Measurements from ENCODE around the gene BTBD8. TPM values are rescaled to one million over a fixed set of nuclear protein-coding genes. Genes with fewer than 3 reads are reported as not detected.
A peak's percentile ranks its signal among the peaks of the same experiment; 100 is the strongest.

BTBD8 gene
- polyA plus RNA-seq, 4 donors, result 6.0 to 7.2 (median 6.5) TPM

DNA sequence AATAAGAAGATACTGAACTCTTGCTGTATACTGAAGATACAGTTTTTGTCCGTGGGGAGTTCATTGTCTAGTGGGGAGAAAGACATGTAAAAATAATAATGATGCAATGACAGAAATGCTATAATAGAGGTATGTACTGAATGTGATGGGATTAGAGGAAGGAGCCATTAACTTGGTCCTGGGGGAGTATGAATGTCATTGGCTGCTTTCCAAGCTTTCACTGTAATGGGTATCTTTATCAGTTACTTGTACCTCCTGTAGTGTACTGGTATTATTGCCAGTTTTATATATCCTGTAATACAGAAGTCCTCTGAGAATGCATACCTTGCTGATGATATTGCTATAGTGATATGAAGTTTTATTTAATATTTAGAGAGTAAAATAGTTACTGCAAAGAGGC is 7.4 kb downstream of the BTBD8 start:
- DNase-seq (ENCODE audit: low read depth in 4 of 4, low spot score in 3 of 4), result no peak

DNA sequence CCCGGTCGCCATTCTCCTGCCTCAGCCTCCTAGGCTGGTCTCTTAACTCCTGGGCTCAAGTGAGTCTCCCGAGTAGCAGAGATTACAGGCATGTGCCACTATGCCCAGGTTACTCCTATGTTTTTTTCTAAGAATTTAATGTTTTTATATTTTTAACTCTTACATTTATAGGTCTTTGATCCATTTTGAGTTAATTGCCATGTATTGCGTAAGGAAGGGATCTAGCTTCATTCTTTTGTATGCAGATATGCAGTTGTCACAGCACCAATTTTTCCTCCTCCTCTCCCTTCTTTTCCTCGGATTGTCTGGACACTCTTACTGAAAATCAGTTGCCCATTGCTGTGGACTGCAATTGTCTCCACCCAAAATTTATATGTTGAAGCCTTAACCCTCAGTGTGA is 11.5 kb downstream of the BTBD8 start:
- DNase-seq (ENCODE audit: low read depth in 4 of 4, low spot score in 3 of 4), result no peak

DNA sequence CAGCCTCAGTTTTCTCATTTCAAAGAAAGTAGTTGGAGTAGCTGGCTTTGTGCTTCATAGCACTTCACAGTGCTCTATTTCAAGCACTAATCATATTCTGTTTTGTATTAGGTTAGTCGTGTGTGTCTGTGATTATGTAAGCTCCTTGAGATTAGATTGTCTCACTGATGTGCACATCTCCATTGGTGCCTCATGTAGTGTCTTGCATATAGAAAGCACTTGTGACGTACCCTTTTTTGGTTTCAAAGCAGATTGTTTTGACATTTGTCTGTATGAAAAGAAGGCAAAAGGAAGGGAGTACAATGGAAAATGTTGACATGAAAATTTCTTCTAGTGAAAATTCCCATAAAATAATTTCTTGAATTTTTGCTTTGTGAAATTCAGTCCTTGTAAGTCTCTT is 13.9 kb downstream of the BTBD8 start:
- DNase-seq (ENCODE audit: low read depth in 4 of 4, low spot score in 3 of 4), result no peak

DNA sequence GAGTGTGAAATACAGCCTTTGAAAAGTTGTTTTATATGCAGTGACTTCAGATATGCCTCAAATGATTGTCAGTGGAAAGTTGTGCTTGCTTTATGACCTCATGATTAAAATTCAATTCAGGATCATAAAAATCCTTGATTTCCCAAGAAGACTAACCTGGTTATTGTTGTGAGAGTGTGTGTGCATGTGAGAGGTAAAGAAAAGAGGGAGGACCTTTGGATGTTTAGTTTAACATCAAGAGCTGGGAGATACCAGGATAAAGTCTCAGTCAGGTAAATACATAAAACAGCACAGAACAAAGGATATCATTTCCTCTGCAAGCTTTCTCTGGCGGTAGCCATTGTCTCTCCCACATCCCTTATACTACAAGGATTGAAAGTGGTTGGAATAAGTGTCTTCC is 14.4 kb downstream of the BTBD8 start:
- no peak for DNase-seq (ENCODE audit: low read depth in 4 of 4, low spot score in 3 of 4)

- no peak for DNase-seq (ENCODE audit: low read depth in 4 of 4, low spot score in 3 of 4)
Measured at GRCh38 chr1:92095874-92096273, 15.7 kb downstream of the BTBD8 start.

- no peak for DNase-seq (ENCODE audit: low read depth in 4 of 4, low spot score in 3 of 4)
Measured at GRCh38 chr1:92096317-92096716, 16.2 kb downstream of the BTBD8 start.

- DNase-seq (ENCODE audit: low read depth in 4 of 4, low spot score in 3 of 4), result no peak
Measured at GRCh38 chr1:92105546-92106081, 25.5 kb downstream of the BTBD8 start.

DNA sequence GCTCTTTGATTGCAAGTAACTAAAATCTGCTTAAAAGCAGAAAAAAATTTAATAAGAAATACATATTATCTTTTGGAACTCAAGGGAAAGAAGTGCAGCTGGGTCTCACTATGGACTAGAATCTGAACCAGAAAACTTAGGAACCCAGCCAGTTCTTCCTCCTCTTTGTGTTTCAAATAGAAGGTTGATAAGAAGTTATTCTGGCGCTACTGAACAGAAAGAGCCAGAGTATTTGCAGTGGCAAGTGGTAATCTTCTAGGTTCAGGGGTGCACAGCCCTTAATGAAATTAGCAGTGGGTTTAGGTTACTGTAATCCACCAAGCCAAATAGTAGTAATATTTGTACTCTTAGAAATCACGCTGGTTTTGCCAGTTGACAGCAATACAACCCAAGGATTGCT is 28.5 kb downstream of the BTBD8 start:
- DNase-seq (ENCODE audit: low read depth in 4 of 4, low spot score in 3 of 4), result no peak

- no peak for DNase-seq (ENCODE audit: low read depth in 4 of 4, low spot score in 3 of 4)
Measured at GRCh38 chr1:92117526-92117925, 37.4 kb downstream of the BTBD8 start.

DNA sequence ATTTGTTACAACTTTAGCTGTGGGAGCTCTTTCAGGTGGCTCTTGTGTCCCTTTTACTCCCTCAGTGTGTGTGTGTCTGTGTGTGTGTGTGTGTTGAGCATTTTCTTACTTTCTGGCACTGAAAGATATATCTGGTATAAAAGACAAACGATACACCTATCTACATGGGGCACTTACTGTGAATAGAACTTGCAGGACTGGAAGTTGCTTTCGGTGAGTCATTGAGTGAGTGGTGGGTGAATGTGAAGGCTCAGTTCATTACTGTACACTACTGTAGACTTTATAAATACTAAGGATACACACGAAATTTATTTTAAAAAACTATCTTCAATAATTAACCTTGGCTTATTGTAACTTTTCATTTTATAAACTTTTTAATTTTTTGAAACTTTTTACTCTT is 38.7 kb downstream of the BTBD8 start:
- no peak for DNase-seq (ENCODE audit: low read depth in 4 of 4, low spot score in 3 of 4)

DNA sequence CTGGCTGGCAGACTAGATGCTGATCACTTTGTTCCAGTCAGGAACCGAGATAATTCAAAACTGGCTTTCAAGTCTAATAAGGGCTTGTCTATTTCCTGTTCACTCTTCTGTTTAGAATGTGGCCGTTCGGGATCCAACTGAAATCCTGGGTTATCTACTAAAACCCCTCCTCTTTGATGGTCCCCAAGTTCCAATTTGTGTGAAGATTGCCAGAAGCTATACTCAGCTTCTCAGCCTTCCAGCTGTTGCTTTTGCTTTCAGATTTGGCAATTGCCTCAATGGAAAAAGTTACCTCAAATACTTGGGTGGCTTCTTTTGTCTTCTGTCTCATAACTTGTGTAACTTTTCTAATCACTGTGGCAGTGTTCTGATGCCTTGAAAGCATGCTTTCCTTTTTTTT is 43.7 kb downstream of the BTBD8 start:
- DNase-seq (ENCODE audit: low read depth in 4 of 4, low spot score in 3 of 4), result no peak

GRCh38 chr1:92125204-92125603 is 45.1 kb downstream of the BTBD8 start:
- no peak for DNase-seq (ENCODE audit: low read depth in 4 of 4, low spot score in 3 of 4)

DNA sequence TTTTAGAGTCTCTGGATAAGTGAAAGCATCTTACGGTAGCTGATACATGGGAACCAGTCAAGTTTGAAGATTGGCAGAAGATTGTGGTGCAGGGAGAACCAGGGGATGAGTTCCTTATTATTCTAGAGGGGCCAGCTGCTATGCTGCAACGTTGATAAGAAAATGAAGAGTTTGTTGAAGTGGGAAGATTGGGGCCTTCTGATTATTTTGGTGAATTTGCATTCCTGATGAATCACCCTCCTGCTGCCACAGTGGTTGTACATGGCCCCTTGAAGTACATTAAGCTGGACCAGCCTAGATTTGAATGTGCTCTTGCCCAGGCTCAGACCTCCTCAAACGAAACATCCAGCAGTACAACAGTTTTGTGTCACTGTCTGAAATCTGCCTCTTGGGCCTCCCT is 45.9 kb downstream of the BTBD8 start:
- DNase-seq (ENCODE audit: low read depth in 4 of 4, low spot score in 3 of 4), result no peak

DNA sequence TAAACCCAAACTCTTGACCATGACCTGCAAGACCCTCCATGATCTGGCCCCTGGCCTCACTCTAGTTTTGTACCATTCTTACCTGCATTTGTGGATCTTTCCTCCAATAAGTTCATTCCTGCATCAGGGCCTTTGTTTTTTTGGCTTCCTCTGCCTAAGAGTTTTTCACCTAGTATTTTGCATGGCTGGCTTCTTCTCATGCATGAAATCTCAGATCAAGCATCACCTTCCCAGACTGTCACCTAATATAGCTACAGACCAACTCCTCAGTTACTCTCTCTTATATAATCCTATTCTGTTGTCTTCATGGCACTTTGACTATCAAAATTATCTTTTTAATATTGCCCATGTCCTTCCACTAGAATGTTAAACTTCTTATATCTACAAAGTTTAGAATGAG is 54.2 kb downstream of the BTBD8 start:
- DNase-seq (ENCODE audit: low read depth in 4 of 4, low spot score in 3 of 4), result peak in 2 of 4 donors; percentile 1 to 4

DNA sequence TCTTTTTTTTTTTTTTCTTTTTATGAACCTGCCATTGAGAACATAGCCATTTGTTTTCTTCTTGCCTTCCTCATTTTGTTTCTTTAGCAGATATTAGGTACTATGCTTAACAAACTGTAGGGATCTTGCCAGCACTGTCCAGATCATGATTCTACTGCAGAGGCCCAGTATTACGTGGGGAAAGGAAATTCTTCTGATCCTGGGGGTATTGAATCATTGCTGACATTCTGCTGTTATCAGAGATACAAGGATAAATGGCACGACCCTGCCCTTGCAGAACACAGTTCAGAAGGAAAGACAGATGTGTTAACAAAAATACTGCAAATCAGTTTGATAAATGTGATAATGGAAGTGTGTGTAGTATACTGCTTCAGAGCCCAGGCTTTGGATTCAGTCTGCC is 56.2 kb downstream of the BTBD8 start:
- DNase-seq (ENCODE audit: low read depth in 4 of 4, low spot score in 3 of 4), result no peak

DNA sequence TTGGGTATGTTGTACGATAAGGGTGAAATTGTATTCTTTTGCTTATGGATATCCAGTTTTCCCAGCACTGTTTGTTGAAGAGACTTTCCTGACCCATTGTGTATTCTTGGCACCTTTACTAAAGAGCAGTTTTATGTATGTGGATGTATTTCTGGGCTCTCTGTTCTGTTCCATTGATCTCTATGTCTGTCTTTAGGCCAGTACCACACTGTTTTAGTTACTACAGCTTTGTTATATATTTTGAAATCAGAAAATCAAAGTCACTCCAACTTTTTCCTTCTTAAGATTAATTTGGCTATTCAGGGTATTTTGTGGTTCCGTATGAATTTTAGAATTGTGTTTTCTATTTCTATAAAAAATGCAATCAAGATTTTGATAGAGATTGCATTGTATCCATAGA is 74.8 kb downstream of the BTBD8 start:
- DNase-seq (ENCODE audit: low read depth in 4 of 4, low spot score in 3 of 4), result no peak

- no peak for DNase-seq (ENCODE audit: low read depth in 4 of 4, low spot score in 3 of 4)
Measured at GRCh38 chr1:92159593-92159992, 79.4 kb downstream of the BTBD8 start.

- no peak for DNase-seq (ENCODE audit: low read depth in 4 of 4, low spot score in 3 of 4)
Measured at GRCh38 chr1:92165389-92165788, 85.2 kb downstream of the BTBD8 start.

GRCh38 chr1:92167151-92167550 is 87.0 kb downstream of the BTBD8 start:
- no peak for DNase-seq (ENCODE audit: low read depth in 4 of 4, low spot score in 3 of 4)

GRCh38 chr1:92168657-92169056 is 88.5 kb downstream of the BTBD8 start:
- DNase-seq (ENCODE audit: low read depth in 4 of 4, low spot score in 3 of 4), result no peak

DNA sequence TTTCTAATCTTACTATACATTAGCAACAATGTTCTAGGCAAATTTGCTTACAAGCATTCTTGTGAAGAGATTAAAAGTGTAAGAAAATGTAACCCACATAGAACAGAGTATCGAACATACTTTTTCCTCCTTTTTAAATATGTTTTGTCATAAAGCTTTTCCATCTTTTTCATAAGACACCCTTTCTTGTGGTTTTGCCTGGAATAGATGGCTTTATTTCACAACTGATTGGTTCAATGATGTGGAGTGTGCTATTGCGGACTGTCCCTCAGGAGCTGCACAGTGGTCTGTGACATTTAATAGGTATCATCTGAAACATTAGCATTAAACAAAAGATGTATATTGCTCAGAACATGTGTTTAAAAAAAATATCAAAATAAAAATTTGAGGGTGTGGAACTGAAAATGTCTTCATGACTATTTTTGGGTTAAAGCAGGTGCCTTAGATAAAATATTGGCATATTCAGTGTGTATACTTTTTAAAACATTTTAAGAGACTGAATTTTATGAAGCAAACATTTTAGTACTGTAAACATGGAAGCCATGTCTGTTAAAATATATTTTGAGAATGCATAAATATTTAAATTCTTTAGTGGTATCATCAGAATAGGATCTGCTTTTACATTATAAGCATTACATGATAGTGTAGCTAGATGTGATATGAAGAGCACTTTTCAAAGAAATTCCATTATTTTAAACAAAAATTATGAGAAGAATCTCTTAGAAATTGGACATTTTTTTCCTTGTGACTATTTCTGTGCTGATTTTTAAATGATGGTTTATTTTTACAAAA is 89.3 kb downstream of the BTBD8 start:
- DNase-seq (ENCODE audit: low read depth in 4 of 4, low spot score in 3 of 4), result no peak

DNA sequence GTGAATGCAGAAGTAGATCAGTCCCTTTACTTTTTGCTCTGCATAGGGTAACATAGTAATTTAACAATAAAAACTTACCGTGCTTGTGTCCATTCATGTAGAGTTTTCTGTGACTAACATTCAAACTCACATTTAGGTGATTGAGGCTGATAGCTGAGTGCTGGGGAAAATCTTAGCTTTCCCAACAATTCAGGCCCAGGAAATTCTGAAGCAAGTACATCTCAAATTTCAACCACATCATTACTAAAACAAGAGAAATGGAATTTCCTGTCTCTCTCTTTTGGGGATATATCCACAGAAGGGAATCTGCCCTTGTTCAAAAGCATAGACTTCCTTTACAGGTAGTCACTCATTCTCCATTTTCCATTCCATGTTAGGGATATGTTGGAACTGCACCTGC is 104.5 kb downstream of the BTBD8 start:
- DNase-seq (ENCODE audit: low read depth in 4 of 4, low spot score in 3 of 4), result no peak

DNA sequence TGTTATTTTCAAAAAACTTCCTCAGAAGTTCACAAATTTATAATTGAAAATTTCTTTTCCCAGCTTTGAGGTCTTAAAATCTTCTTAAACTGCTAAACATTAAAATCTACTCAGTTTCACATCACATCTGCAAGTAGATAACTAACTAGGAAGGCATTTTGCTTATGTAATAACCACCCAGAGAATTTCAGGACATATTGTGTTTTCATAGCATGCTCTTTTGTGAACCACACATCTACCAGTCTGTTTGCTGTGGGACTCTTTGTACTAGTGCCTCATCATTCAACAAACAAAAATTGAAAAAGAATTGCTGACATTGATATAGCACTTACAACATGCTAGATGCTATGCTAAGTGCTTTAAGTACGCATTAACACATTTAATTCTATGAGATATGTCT is 105.9 kb downstream of the BTBD8 start:
- DNase-seq (ENCODE audit: low read depth in 4 of 4, low spot score in 3 of 4), result no peak

Data from right renal pelvis (tissue), 4 donors.